Measurements from ENCODE around the gene PRR18.

DNA sequence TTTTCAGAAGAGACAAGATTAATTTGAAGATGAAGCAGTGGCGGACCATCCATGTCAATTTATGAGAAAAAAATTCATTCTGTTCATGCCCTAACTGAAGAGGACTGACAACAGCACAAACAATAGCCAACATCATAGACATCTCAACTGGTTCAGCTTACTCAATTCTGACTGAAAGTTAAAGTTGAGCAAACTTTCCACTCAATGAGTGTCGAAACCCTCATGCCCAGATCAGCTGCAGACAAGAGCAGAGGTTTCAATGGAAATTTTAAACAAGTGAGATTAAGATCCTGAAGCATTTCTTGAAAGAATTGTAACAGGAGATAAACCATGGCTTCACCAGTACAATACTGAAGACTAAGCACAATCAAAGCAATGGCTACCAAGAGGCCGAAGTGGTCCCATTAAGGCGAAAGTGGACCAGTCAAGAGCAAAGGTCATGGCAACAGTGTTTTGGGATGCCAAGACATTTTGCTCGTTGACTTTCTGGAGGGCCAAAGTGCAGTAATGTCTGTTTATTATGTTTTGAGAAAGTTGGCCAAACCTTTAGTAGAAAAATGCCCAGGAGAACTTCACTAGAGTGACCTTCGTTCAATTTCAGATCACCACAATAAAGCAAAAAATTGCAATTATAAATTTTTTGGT is 40.2 kb upstream of the PRR18 start:
- TF ChIP-seq, protein P1, sequence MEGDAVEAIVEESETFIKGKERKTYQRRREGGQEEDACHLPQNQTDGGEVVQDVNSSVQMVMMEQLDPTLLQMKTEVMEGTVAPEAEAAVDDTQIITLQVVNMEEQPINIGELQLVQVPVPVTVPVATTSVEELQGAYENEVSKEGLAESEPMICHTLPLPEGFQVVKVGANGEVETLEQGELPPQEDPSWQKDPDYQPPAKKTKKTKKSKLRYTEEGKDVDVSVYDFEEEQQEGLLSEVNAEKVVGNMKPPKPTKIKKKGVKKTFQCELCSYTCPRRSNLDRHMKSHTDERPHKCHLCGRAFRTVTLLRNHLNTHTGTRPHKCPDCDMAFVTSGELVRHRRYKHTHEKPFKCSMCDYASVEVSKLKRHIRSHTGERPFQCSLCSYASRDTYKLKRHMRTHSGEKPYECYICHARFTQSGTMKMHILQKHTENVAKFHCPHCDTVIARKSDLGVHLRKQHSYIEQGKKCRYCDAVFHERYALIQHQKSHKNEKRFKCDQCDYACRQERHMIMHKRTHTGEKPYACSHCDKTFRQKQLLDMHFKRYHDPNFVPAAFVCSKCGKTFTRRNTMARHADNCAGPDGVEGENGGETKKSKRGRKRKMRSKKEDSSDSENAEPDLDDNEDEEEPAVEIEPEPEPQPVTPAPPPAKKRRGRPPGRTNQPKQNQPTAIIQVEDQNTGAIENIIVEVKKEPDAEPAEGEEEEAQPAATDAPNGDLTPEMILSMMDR (IDR thresholded peaks at IDR 0.05) = no peak
- no peak for TF ChIP-seq ZFX (IDR thresholded peaks at IDR 0.05; ENCODE audit: borderline replicate concordance)

Data from 22Rv1 (cell line).